ENCODE measurements around the gene CAMK2A.

CAMK2A gene

GRCh38 chr5:150176745-150177477, 112.7 kb downstream of the CAMK2A start:
- FAIRE-seq (no peak), DNase-seq (ENCODE audit: insufficient read length, low spot score) (no peak)
- TF ChIP-seq POLR2AphosphoS5 (IDR thresholded peaks at IDR 0.05; ENCODE audit: low read depth, low read length) (no peak), PAX5 (IDR thresholded peaks at IDR 0.05; ENCODE audit: insufficient read depth, low read length, severe bottlenecking) (no peak), POU2F2 (IDR thresholded peaks at IDR 0.05; ENCODE audit: low read depth, low read length) (no peak), POLR2A (IDR thresholded peaks at IDR 0.05; ENCODE audit: low read depth, low read length) (no peak), TAF1 (IDR thresholded peaks at IDR 0.05; ENCODE audit: low read depth, low read length) (no peak), SPI1 (IDR thresholded peaks at IDR 0.05; ENCODE audit: low read depth, low read length) (no peak)

GRCh38 chr5:150175536-150175935, 114.0 kb downstream of the CAMK2A start:
- DNase-seq (ENCODE audit: insufficient read length, low spot score): no peak
- TF ChIP-seq PAX5 (IDR thresholded peaks at IDR 0.05; ENCODE audit: insufficient read depth, low read length, severe bottlenecking) (no peak), POLR2AphosphoS5 (IDR thresholded peaks at IDR 0.05; ENCODE audit: low read depth, low read length) (no peak), POLR2A (IDR thresholded peaks at IDR 0.05; ENCODE audit: low read depth, low read length) (no peak), SPI1 (IDR thresholded peaks at IDR 0.05; ENCODE audit: low read depth, low read length) (no peak), TAF1 (IDR thresholded peaks at IDR 0.05; ENCODE audit: low read depth, low read length) (no peak), POU2F2 (IDR thresholded peaks at IDR 0.05; ENCODE audit: low read depth, low read length) (no peak)
- no peak for FAIRE-seq

GRCh38 chr5:150175076-150175475, 114.5 kb downstream of the CAMK2A start:
- DNase-seq (ENCODE audit: insufficient read length, low spot score) (no peak), FAIRE-seq (no peak)
- TF ChIP-seq PAX5 (IDR thresholded peaks at IDR 0.05; ENCODE audit: insufficient read depth, low read length, severe bottlenecking) (no peak), POLR2AphosphoS5 (IDR thresholded peaks at IDR 0.05; ENCODE audit: low read depth, low read length) (no peak), POU2F2 (IDR thresholded peaks at IDR 0.05; ENCODE audit: low read depth, low read length) (no peak), TAF1 (IDR thresholded peaks at IDR 0.05; ENCODE audit: low read depth, low read length) (no peak), SPI1 (IDR thresholded peaks at IDR 0.05; ENCODE audit: low read depth, low read length) (no peak), POLR2A (IDR thresholded peaks at IDR 0.05; ENCODE audit: low read depth, low read length) (no peak)

- TF ChIP-seq PAX5 (IDR thresholded peaks at IDR 0.05; ENCODE audit: insufficient read depth, low read length, severe bottlenecking) (no peak), POLR2AphosphoS5 (IDR thresholded peaks at IDR 0.05; ENCODE audit: low read depth, low read length) (no peak), SPI1 (IDR thresholded peaks at IDR 0.05; ENCODE audit: low read depth, low read length) (no peak), TAF1 (IDR thresholded peaks at IDR 0.05; ENCODE audit: low read depth, low read length) (no peak), POLR2A (IDR thresholded peaks at IDR 0.05; ENCODE audit: low read depth, low read length) (no peak), POU2F2 (IDR thresholded peaks at IDR 0.05; ENCODE audit: low read depth, low read length) (no peak)
- DNase-seq (ENCODE audit: insufficient read length, low spot score): no peak
- FAIRE-seq: no peak
These were observed 115.3 kb downstream of the CAMK2A start for GRCh38 chr5:150174285-150174684.

- FAIRE-seq: no peak
These were observed 116.4 kb downstream of the CAMK2A start for GRCh38 chr5:150173161-150173560.

GRCh38 chr5:150172556-150172955, 117.0 kb downstream of the CAMK2A start:
- DNase-seq (ENCODE audit: insufficient read length, low spot score) (no peak), FAIRE-seq (no peak)
- TF ChIP-seq POLR2A (IDR thresholded peaks at IDR 0.05; ENCODE audit: low read depth, low read length) (no peak), SPI1 (IDR thresholded peaks at IDR 0.05; ENCODE audit: low read depth, low read length) (no peak), PAX5 (IDR thresholded peaks at IDR 0.05; ENCODE audit: insufficient read depth, low read length, severe bottlenecking) (no peak), TAF1 (IDR thresholded peaks at IDR 0.05; ENCODE audit: low read depth, low read length) (no peak), POLR2AphosphoS5 (IDR thresholded peaks at IDR 0.05; ENCODE audit: low read depth, low read length) (no peak), POU2F2 (IDR thresholded peaks at IDR 0.05; ENCODE audit: low read depth, low read length) (no peak)

More at GRCh38 chr5:150173161-150173560, 116.4 kb downstream of the CAMK2A start:
- TF ChIP-seq PAX5 (IDR thresholded peaks at IDR 0.05; ENCODE audit: insufficient read depth, low read length, severe bottlenecking): no peak
- no peak for DNase-seq (ENCODE audit: insufficient read length, low spot score)

- no peak for FAIRE-seq
- DNase-seq (ENCODE audit: insufficient read length, low spot score): no peak
- TF ChIP-seq POLR2AphosphoS5 (IDR thresholded peaks at IDR 0.05; ENCODE audit: low read depth, low read length) (no peak), TAF1 (IDR thresholded peaks at IDR 0.05; ENCODE audit: low read depth, low read length) (no peak), SPI1 (IDR thresholded peaks at IDR 0.05; ENCODE audit: low read depth, low read length) (no peak), POU2F2 (IDR thresholded peaks at IDR 0.05; ENCODE audit: low read depth, low read length) (no peak), PAX5 (IDR thresholded peaks at IDR 0.05; ENCODE audit: insufficient read depth, low read length, severe bottlenecking) (no peak), POLR2A (IDR thresholded peaks at IDR 0.05; ENCODE audit: low read depth, low read length) (no peak)
These were observed 117.4 kb downstream of the CAMK2A start for GRCh38 chr5:150172145-150172544.
